GM19035 (cell line): ENCODE data around the gene FAM9C.
A peak's percentile ranks its signal among the peaks of the same experiment; 100 is the strongest.
"Not testable (repeated sequence)": the region's sequence is repeated elsewhere in the genome, so short reads cannot be mapped to it uniquely, and the experiment has no call there.

ENCODE experiments used
- ATAC-seq: cut with Tn5 transposase; IDR thresholded peaks from one replicate; pipeline ENCODE4 v1.9.1; 2021; ENCODE audit not compliant: unreplicated experiment

FAM9C gene

DNA sequence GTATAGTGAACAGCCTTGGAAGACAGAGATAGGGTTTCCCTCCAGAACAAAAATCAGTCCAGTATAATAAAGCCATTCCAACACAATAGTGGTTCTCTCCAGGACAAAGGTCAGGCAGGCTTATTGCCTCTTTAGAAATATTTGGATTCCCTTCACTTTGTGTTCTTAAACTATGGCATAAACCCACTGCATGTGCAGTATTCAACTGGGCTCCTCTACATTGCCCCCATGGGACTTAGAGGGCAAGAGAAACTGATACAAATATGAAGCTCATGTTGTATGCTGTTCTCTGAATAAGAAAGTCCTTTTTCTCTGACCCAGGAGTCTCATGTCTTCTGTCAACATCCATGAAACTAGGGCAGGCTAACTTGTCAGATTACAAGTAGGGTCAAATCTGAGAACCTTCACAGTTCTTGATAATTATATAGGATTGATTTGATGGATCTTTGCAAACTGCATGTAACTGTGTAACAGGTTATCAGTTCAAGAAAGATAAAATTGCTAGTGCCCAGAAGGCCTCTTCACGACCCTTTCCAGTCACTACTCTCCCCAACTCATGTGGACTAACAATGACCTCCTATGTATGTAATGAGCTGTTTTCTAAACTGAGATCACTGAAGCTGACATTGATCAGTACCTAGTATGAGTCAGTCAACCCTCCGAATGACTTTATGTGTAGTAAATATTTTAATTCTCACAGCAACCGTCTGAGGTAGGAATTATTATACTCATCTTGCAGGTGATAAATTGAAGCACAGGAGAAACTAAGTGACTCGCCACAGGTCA lies 31.9 kb upstream of the FAM9C start:
- peak; percentile 61 for ATAC-seq

DNA sequence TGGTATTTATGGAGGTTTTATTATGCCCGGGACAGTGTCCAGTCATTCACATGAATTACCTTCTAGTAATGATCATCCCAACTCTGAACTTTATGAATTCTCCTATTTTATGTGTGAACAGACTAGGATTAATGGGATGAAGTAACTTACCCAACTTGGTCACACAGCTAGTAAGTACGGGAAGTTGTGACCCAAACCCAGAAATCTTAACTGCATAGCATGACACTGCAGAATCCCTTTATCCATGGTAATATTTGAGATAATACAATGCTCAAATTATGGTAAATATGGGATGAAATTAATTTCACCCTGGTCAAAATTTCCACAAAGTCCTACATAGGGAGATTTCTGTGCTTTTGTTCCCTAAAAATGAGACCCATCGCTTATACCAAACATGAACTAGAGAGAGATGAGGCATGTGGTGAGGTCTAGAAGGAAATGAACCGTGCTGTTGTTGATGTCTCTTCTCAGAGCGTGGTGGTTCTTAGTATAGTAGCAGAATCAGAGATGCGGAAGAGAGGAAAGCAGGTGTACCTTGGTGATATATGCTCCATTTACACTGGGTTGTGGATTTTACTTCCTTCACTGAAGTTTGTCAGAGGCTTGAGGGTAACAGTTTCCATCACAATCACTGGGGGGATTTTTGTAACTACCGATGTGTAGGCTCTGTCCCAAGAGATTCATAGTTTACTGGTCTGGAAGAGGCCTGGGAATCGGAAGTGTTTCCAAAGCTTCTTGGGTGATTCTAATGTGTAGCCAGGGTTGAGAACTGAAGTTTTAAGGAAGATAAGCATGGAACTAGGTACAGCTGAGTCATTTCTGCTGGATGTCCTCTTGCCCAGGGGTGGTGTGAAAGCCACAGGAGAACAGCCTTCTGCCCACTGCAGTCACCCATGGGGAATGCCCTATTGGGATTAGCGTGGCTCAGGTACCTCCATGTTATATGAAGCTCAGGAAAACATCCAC lies 30.2 kb upstream of the FAM9C start:
- peak; percentile 75 for ATAC-seq

DNA sequence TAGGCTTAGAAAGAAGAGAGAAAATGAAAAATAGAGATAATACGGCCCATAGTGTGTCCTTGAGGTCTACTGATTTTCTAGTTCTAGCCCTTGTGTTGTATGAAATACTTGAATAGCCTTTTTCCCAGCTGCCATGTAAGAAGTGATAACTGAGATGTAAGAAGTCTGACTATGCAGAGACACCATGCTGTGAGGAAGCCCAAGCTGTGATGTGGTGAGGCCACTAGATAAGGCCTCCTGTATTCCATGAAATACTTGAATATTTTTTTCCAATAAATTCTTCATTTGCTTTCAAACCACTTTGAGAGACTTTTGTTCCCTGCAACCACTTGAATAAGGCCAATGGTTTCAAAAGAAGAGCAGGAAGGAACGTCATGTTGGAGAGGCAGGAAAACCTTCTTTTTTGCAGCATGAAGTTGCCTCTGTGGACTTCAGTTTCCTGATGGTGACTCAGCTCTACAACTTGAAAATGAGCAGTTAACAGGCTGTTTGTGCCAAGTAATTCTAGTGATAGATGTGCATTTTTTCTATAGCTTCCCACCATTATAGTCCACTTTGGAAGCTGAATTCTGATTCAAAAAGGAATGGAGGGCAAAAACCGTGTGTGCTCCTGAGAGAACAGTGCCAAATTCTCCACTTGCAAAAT lies 25.5 kb upstream of the FAM9C start:
- ATAC-seq = no peak

DNA sequence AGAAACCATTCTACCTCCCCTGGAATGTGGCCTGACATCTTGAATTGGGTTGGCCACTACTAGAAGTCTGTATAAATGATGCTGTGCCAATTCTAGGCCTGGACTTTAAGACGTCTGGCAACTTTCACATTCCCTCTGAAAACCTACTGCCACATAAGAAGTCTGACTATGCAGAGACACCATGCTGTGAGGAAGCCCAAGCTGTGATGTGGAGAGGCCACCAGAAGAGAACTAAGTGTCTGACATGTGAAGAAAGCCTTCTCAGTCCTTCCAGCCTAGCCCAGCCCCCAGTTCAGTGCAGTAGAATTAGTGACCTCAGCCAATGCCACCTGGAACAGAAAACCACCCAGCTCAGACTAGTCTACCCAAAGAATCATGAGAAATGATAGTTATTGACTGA lies 24.2 kb upstream of the FAM9C start:
- ATAC-seq = no peak

DNA sequence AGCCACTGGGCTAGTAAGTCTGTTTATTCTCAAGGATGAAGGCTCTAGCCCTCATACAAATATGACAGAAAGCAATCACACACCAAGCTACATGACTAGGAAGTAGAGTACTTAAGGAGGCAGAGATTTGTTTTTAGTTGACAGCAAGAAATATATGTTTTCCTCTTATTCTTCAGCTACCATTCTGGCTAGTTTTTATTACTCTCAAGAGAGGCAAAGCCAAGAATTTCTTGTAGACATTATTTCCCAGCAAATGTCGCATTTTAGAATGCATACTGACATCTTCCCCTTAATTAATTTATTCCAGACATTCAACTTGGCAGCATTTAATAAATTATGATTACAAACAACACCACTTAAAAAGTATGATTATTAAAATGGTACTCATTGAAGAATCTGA lies 23.4 kb upstream of the FAM9C start:
- ATAC-seq = no peak

DNA sequence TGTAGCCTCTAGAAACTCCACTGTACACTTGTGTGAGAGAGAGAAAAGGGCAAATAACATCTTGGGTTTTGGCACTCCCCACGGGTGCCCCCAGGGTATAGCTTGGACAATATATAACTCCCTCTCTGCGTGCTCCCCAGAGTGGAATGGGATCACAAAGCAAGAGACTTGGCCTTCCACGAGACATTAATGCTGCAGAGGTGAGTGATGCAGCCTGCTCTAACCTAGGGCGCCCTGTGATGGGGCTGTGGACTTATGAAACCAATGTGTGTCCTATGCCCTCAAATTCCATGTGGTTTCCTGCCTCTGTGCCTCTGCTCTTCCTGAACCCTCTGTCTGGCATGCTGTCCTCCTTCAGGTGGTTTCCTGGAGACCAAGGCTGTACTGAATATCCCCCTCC lies 22.0 kb upstream of the FAM9C start:
- no peak for ATAC-seq

DNA sequence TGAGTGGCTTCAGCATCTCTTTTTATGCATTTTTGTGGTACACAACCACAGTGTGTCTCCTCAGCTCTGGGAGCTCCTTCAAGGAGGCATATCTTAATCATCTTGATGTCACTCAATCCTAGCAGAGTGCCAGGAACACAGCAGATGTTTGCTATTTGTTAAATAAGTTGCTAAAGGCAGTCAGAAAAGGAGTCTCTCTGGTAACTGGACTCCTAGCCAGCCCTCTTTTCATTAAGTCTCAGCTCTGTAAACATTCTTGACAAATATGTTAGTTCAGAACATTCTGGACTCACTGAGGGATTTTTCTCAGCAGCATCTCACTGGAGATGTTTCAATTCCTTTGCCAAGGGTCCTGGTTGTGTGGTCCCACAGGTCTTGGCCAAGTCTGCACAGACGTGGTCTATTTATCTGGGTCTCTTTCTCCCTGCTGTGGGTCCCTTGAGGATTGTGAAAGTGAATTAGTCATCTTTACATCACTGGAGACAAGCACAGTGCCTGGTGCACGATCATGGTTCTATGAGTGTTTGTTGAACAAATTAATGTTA lies 20.3 kb upstream of the FAM9C start:
- no peak for ATAC-seq

DNA sequence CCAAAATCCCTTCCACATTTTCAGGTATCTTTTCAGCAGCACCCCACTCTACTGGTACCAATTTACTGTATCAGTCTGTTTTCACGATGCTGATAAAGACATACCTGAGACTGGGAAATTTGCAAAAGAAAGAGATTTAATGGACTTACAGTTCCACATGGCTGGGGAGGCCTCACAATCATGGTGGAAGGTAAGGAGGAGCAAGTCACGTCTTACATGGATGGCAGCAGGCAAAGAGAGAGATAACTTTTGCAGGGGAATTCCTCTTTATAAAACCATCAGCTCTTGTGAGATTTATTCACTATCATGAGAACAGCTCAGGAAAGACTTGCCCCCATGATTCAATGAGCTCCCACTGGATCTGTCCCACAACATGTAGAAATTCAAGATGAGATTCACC lies 18.7 kb upstream of the FAM9C start:
- not testable (repeated sequence) for ATAC-seq

DNA sequence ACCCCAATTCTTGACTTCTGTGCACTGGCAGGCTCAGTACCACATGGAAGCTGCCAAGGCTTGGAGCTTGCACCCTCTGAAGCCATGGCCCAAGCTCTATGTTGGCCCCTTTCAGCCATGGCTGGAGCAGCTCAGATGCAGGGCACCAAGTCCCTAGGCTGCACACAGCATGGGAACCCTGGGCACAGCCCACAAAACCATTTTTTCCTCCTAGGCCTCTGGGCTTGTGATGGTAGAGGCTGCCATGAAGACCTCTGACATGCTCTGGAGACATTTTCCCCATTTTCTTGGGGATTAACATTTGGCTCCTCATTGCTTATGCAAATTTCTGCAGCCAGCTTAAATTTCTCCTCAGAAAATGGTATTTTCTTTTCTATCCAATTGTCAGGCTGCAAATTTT lies 17.9 kb upstream of the FAM9C start:
- not testable (repeated sequence) for ATAC-seq

DNA sequence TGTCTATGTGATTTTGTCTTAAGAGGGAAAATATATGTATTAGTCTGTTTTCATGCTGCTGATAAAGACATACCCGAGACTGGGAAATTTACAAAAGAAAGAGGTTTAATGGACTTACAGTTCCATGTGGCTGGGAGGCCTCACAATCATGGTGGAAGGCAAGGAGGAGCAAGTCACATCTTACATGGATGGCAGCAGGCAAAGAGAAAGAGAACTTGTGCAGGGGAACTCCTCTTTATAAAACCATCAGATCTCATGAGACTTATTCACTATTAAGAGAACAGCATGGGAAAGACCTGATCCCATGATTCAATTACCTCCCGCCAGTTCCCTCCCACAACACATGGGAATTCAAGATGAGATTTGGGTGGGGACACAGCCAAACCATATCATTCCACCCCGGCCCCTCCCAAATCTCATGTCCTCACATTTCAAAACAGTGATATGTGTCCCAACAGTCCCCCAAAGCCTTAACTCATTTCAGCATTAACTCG lies 16.8 kb upstream of the FAM9C start:
- ATAC-seq = not testable (repeated sequence)

DNA sequence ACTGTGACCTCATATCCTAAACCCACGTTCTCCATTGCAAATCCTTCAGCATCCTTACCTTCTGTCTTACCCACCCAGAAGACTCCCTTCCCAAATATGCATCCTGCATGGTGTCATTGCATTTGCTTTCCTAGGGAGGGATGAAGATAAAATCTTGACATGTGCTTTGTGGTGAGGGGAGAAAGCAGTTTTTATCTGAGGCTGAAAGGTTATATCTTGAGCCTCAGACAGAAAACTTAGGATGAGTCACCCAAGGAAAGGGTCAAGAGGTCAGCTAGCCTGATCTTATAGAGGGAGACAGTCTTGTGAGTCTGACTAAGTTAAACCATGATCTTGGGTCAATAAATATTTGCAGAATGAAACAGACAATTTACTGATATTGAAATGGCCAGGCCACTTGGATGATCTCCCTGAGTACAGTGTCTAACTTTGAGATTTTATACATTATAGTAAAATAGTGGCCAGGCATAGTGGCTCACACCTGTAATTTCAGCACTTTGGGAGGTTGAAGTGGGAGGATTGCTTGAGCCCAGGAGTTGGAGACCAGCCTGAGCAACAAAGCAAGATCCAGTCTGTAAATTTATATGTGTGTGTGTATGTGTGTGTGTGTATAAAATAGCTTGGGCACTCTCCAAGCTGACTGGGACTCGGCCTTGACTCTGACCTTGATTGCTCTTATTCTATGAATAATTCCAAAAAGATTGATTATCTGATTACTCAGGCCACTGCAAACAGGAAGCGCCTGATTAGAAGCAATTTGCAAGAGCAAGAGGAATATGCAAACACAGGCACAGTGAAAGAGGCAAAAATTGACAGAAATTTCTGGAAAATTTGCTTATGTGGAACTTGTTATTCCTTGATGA lies 15.4 kb upstream of the FAM9C start:
- ATAC-seq = no peak

DNA sequence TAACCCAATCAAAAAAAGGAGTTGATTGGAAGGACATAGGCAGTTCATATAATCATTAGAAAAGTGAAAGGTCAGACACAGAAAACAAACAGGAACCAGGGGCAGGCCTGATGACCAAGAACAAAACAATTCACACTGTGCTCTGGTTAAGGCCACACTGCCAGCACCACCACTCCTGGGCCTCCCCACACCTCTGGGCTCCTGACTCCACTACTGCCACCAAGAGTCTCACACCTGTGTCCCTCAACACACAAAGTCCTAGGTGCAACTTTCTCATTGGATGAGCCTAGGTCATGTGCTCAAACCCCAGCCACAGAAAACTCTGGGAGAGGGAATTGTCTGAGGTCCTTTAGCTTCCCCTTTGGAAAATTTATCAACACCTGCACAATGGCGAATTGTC lies 11.1 kb upstream of the FAM9C start:
- ATAC-seq = peak; percentile 69

DNA sequence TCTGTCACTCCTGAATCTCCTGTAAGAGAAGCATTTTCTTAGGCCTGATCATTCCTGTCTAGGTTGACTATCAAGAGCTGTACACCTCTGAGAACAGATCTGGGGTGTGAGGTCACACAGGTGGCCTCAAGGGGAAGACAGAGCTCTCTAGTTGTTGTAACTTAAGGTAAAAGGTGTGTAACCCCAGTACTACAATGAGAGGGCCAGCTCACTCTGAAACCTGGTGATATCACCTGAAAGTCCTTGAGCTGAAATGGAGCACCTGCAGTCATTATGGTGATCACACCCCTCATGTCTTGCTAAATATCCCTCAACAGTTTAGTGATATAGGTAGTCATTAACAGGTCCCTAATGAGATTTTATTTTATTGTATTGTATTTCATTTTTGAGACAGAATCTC lies 8.8 kb upstream of the FAM9C start:
- no peak for ATAC-seq

DNA sequence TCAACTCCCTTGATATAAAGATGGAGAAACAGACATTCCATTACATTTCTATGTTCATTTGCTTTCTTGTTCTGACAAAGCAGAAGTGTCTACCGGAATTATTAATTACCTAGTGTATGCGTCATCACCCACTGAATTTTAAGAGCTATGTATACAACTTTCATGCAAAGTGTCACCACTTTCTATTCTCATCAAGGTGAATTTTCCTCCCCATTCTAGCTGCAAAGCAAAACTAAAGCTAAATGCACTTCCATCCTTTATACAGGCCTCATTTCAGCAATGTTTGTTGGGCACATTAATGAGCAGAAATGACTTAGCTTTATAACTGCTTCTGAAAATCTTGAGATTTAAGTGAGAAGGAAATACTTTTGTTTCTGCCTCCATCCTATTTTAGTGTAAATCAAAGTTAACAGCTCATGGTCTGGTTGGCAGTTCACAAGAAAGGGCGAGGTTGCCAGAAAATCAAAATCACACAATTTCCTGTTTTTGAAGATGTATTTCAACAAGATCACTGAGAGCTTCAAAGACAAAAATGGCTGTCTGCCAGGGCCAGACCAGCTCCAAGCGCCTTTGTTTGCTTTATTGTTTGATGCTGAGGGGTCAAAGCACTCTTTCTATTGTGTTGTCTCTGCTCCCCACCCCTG lies 7.2 kb upstream of the FAM9C start:
- ATAC-seq = peak; percentile 57

DNA sequence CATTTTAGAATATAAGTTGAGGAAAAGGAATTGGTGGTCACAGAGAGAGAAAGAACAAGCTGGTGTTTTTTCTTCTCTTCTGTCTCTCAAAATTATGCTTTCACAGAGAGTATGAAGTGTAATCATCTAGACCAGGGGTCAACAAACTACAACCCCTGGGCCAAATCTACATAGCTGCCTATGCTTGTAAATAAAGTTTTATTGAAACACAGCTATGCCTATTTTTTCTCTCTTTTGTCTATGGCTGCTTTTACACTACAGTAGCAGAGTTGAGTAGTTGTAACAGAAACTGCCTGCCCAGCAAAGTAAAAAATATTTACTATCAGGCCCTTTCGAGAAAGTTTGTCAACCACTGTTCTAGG lies 6.7 kb upstream of the FAM9C start:
- ATAC-seq = no peak

DNA sequence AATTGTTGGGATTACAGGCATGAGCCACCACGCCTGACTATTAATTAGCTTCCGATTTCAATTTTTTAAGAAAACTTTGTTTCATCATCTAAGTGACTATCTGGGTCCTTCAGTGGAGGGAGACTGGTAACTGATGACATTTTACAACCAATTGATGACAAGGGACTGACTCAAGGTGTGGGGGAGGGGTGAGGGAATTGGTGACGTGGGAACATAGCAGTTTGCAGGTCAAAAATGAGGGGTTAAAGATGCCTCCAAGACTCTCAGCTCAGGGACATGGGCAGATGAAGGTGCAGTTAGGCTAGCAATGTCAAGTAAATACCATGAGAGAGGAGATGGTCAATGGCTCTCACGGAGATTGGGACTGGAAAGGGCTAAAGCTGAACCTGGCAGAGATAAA lies 5.7 kb upstream of the FAM9C start:
- ATAC-seq = no peak

DNA sequence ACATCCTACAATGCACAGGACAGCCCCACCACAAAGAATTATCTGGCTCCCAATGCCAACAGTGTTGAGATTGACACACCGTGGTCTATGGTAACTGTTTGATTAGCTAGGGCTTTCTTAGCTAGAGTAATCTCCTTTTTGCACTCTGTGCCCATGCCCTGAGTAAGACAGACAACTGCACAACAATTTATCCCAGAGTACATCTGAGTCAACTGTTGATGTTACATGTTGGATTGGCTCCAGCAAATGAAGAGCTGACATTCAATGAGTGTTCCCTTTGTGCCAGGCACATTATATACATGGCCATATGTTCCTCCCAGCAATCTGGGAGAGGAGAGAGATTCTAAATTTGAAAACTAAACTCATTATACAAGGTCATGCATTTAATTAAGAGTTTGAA lies 3.9 kb upstream of the FAM9C start:
- no peak for ATAC-seq

DNA sequence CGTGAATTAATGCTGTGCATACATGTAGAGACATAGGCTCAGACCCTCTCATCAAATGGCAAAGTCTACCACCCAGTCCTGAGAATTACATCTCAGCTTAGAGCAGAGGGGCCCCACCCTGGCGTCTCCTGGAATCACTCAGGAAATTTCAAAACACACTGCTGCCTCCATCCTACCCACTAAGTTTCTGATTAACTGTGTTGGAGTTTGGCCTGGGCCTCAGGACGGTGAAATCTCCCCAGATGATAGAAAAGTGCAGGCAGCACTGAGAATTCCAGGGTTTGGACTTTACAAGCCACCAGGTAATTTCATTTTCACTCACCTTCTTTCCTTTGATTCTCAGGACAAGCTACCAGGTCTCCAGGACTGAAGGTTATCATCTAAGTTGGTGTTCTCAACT lies 3.3 kb upstream of the FAM9C start:
- ATAC-seq = no peak

DNA sequence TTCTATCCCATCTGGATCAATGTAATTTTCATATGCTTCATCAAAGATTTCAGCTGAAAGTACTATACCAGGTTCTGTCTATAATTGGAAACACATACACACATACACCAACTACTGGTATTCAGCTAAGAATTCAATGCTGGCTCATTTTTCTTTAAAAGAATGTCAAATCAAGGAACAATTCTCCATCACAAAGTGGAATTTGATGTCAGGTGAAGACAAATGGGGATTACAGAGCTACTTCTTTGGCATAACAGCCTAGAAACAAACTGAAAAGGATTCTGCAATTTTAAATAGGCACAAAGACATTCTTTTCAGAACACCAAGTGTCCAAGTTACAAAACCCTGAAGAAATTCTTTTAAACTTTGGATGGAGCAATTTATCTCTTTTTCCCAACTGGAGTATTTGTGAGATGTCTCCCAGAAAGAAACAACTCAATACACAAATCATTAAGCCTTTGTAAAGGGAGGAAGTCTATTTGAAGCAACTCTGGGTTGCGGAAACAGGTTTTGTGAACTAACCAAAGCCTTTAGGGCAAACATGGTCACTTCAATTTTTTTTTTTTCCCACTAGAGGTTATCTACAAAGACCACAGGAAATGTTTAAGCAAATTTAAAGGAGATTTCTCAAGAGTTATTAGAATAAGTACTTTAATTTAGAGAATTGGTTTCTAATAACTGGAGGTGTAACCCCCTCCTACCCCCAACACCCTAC lies 1.9 kb upstream of the FAM9C start:
- no peak for ATAC-seq
